CD14-positive monocyte (primary cell): ENCODE data around the gene LSP1. TPM values are rescaled to one million over a fixed set of nuclear protein-coding genes. Genes with fewer than 3 reads are reported as not detected.

Experiments
- DNase-seq, 3 donors: peaks; one replicate each; pipeline ENCODE4 v3.0.0-alpha.2; 2011 to 2022
- H2AFZ ChIP-seq: 2 replicates; pipeline ENCODE4 v1.6.0; 2012; ENCODE audit warnings: mild to moderate bottlenecking, low read depth, low read length, inconsistent platforms; ENCODE audit not compliant: insufficient read depth, poor library complexity, severe bottlenecking
- H3K27ac ChIP-seq, 2 donors: 1 replicate in 1 of 2; 2 replicates in 1 of 2; pipeline ENCODE4 v1.5.1; 2012 to 2013; ENCODE audit warnings: low read length in 2 of 2, control low read depth in 1 of 2, inconsistent platforms in 1 of 2, low read depth in 1 of 2, mild to moderate bottlenecking in 1 of 2
- H3K27me3 ChIP-seq, 2 donors: one replicate each; pipeline versions ENCODE4 v1.6.0 to v1.6.1; 2011 to 2013; ENCODE audit warnings: low read length in 2 of 2; ENCODE audit not compliant: control insufficient read depth in 2 of 2, insufficient read depth in 2 of 2
- H3K36me3 ChIP-seq, 2 donors: replicated peaks in 1 of 2; 1 replicate in 1 of 2; 2 replicates in 1 of 2; pipeline versions ENCODE4 v1.5.1 to v1.6.1; 2012 to 2013; ENCODE audit warnings: low read length in 2 of 2, control low read depth in 1 of 2, inconsistent platforms in 1 of 2, mild to moderate bottlenecking in 1 of 2; ENCODE audit not compliant: insufficient read depth in 2 of 2, control insufficient read depth in 1 of 2
- H3K4me1 ChIP-seq, 2 donors: 1 replicate in 1 of 2; 2 replicates in 1 of 2; pipeline versions ENCODE4 v1.5.1 to v1.6.1; 2012 to 2013; ENCODE audit warnings: low read length in 2 of 2, control low read depth in 1 of 2, inconsistent platforms in 1 of 2, mild to moderate bottlenecking in 1 of 2, moderate library complexity in 1 of 2; ENCODE audit not compliant: insufficient read depth in 2 of 2, control insufficient read depth in 1 of 2
- H3K4me2 ChIP-seq: replicated peaks from 2 replicates; pipeline ENCODE3; 2012; ENCODE audit warnings: low read length, moderate library complexity, mild to moderate bottlenecking; ENCODE audit not compliant: poor library complexity, severe bottlenecking; ENCODE audit errors: extremely low read depth
- H3K4me3 ChIP-seq, 3 experiments: fragments of 200-600 bp in 1 of 3; sonication (generic) in 1 of 3; replicated peaks in 1 of 3; 1 replicate in 2 of 3; 2 replicates in 1 of 3; pipeline ENCODE4 v1.5.1; 2011 to 2013; ENCODE audit warnings: low read length in 3 of 3, mild to moderate bottlenecking in 3 of 3, control low read depth in 2 of 3, low read depth in 2 of 3, inconsistent platforms in 1 of 3, moderate library complexity in 1 of 3
- H3K79me2 ChIP-seq: 2 replicates; pipeline ENCODE4 v1.6.0; 2012; ENCODE audit warnings: mild to moderate bottlenecking, control low read depth, inconsistent platforms, low read length, moderate library complexity; ENCODE audit not compliant: insufficient read depth
- H3K9ac ChIP-seq: 2 replicates; pipeline ENCODE4 v1.6.0; 2017; ENCODE audit warnings: low read length, mild to moderate bottlenecking; ENCODE audit not compliant: insufficient read depth, poor library complexity, severe bottlenecking
- H3K9me3 ChIP-seq, 2 donors: replicated peaks in 1 of 2; 1 replicate in 1 of 2; 2 replicates in 1 of 2; pipeline versions ENCODE4 v1.5.1 to v1.6.1; 2012 to 2013; ENCODE audit warnings: low read length in 2 of 2, control low read depth in 1 of 2; ENCODE audit not compliant: control insufficient read depth in 1 of 2, insufficient read depth in 1 of 2
- H4K20me1 ChIP-seq: 2 replicates; pipeline ENCODE4 v1.6.0; 2012; ENCODE audit warnings: mild to moderate bottlenecking, low read length, control low read depth, moderate library complexity; ENCODE audit not compliant: insufficient read depth
- H3K27ac Mint-ChIP-seq, 7 donors: one replicate each; pipeline ENCODE4 v1.8.0; 2020; ENCODE audit warnings: mild to moderate bottlenecking in 7 of 7, mixed read lengths in 7 of 7, moderate library complexity in 6 of 7, inconsistent platforms in 2 of 7
- H3K27me3 Mint-ChIP-seq, 3 donors: one replicate each; pipeline ENCODE4 v1.8.0; 2021 to 2022; ENCODE audit warnings: low read depth in 3 of 3, mild to moderate bottlenecking in 3 of 3, mixed read lengths in 3 of 3, moderate library complexity in 3 of 3, inconsistent platforms in 1 of 3
- H3K36me3 Mint-ChIP-seq, 2 donors: one replicate each; pipeline ENCODE4 v1.8.0; 2020; ENCODE audit warnings: mixed read lengths in 2 of 2, inconsistent platforms in 1 of 2, mild to moderate bottlenecking in 1 of 2
- H3K4me1 Mint-ChIP-seq: one replicate; pipeline ENCODE4 v1.8.0; 2020; ENCODE audit warnings: mild to moderate bottlenecking, mixed read lengths
- H3K4me3 Mint-ChIP-seq, 2 donors: one replicate each; pipeline ENCODE4 v1.8.0; 2020; ENCODE audit warnings: mild to moderate bottlenecking in 2 of 2, mixed read lengths in 2 of 2, moderate library complexity in 1 of 2
- H3K9me3 Mint-ChIP-seq, 7 donors: one replicate each; pipeline ENCODE4 v1.8.0; 2020 to 2022; ENCODE audit warnings: mixed read lengths in 7 of 7, mild to moderate bottlenecking in 6 of 7, moderate library complexity in 6 of 7, inconsistent platforms in 2 of 7
- WGBS: methylation state at CpG from one replicate; pipeline ENCODE4 v1.1.5; 2013; ENCODE audit warnings: missing lambda C conversion rate; ENCODE audit not compliant: insufficient coverage; 5-methylcytosine and 5-hydroxymethylcytosine counted together
- intact Hi-C, 2 donors: fragments of 100-400 bp; cut with micrococcal nuclease; formaldehyde crosslinking; loops; one replicate each; pipeline versions ENCODE4 v1.15.0 to v1.15.1; 2023
- polyA plus RNA-seq, 3 donors: library from polyadenylated mRNA; depleted of rRNA in 1 of 3; unstranded in 2 of 3; stranded (reverse) in 1 of 3; fragments of 300-500 nt in 2 of 3; fragments of >200 nt in 1 of 3; fragmentation: Illumina TruSeq in 2 of 3; gene quantifications; 1 replicate in 2 of 3; 2 replicates in 1 of 3; pipeline ENCODE4 v1.2.3, GENCODE V29; 2012 to 2021
- TF ChIP-seq, protein P1 (sequence below): fragments of 200-600 bp; IDR thresholded peaks from one replicate; pipeline ENCODE4 v1.8.0; 2022; ENCODE audit warnings: antibody characterized with exemption, mild to moderate bottlenecking

The LSP1 gene
- polyA plus RNA-seq, 3 donors, result 387 to 646 (median 542) TPM

DNA sequence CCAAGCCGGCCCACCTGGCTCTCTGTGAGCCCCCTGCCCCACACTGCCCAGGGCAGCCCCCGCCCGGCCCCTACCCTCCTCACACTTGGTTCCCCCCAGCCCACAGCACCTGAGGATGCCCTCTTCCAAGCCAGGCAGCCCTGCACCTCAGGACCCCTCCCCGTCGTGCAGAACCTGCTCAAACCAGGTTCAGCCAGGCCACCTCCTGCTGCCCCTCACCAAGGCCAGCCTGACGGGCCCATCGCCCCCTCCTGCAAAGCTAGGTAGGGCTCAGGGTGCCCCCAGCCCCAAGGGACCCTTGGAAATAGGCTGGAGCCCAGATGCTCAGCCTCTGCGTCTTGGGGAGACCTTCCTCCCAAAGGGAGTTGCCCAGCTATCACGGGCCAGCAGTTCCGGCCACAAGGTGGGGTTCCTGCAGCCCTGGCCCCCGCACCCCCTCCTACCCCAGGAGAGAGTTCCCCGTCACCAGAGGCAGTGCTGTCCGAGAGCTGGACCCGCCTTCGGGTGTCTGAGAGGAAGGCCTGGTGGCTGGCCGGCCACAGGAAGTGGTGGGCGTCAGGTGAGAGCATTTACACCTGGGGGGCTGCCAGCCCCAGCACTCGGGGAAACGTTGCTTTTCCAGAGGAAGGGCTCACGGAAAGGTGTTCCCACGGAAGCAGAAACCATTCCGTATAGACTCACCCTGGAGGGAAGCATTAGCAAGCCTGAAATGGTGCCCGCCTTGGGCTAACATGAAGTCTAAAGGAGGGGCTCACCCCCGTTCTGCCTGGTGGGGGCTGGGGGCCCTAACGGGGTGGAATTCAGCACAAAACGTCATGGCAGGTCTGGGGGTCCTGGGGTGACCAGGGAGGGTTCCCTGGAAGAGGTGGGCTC lies 21.3 kb upstream of the LSP1 start:
- H3K27me3 ChIP-seq, result peaks cover 0 to 52% of the 10 kb centered on the region in 2 donors
- 68% methylated on average over 19 of the region's 26 CpGs for WGBS
- H4K20me1 ChIP-seq, result no peaks in the 10 kb centered on the region
- no peak overlapping the region for H3K27ac Mint-ChIP-seq
- H3K36me3 ChIP-seq, result no peaks in the 10 kb centered on the region
- H3K4me1 ChIP-seq, result peaks cover 8 to 14% of the 10 kb centered on the region in 2 donors
- H3K4me1 Mint-ChIP-seq, result peaks cover 8% of the 10 kb centered on the region
- no peaks in the 10 kb centered on the region for H3K79me2 ChIP-seq
- no peak overlapping the region for H3K4me3 ChIP-seq
- TF ChIP-seq, protein P1, sequence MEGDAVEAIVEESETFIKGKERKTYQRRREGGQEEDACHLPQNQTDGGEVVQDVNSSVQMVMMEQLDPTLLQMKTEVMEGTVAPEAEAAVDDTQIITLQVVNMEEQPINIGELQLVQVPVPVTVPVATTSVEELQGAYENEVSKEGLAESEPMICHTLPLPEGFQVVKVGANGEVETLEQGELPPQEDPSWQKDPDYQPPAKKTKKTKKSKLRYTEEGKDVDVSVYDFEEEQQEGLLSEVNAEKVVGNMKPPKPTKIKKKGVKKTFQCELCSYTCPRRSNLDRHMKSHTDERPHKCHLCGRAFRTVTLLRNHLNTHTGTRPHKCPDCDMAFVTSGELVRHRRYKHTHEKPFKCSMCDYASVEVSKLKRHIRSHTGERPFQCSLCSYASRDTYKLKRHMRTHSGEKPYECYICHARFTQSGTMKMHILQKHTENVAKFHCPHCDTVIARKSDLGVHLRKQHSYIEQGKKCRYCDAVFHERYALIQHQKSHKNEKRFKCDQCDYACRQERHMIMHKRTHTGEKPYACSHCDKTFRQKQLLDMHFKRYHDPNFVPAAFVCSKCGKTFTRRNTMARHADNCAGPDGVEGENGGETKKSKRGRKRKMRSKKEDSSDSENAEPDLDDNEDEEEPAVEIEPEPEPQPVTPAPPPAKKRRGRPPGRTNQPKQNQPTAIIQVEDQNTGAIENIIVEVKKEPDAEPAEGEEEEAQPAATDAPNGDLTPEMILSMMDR, result no peak
- no peak overlapping the region for H3K9ac ChIP-seq
- H3K36me3 Mint-ChIP-seq, result no peaks in the 10 kb centered on the region
- H3K27me3 Mint-ChIP-seq, result peaks cover 47 to 79% (median 48%) of the 10 kb centered on the region in 3 donors
- no peak overlapping the region for H3K4me2 ChIP-seq
- H2AFZ ChIP-seq, result peak overlapping the region; percentile 72
- no peaks in the 10 kb centered on the region for H3K9me3 ChIP-seq
- peaks cover 0 to 2% (median 0%) of the 10 kb centered on the region in 7 donors for H3K9me3 Mint-ChIP-seq
- intact Hi-C loops, result loop anchor here (1.0 to 10.0 kb wide), 4 partner anchors 83 to 316 kb away; partner anchors contain the start of gene TNNT3 (in 1 of the 2)
- H3K4me3 Mint-ChIP-seq, result peak overlapping the region; percentile 2 to 45
- no peak for DNase-seq
- no peak overlapping the region for H3K27ac ChIP-seq

DNA sequence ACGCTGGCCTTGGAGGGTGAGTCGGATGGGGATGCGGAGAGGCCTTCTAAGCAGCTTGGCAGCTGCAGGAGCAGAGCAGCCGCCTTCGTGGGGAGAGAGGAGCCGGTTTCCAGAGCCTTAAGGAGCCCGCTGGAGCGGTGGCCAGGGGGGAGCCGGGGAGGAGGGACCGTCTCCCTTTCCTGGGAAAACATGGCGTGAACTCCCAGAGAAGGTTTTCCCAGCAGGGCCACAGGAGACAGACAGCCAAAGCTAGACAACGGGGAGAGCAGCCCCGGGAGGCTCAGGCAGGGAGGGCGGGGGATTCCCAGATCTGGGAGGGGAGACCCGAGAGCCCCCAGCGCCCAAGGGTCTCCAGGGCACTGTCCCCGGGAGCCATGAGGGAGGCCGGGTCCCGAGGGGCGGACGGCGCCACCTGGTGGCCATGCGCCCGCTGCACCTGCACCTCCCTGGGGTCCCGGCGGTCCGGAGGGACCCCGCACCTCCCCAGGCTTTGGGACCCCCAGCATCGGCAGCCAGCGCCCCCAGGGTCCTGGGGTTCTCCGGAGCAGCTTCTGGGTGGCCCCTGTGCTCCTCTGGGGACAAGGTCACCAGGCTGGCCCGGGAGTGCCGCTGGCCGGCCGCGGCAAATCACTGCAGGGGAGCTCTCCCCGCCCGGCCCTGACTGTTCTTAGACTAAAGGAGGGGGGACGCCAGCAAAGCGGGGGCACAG lies 20.5 kb upstream of the LSP1 start:
- 15% methylated on average over 37 of the region's 40 CpGs for WGBS

More for the DNA sequence above, 20.5 kb upstream of the LSP1 start:
- Histone ChIP-seq H3K9ac (peak overlapping the region; percentile 19), H4K20me1 (no peaks in the 10 kb centered on the region), H2AFZ (peak overlapping the region; percentile 72), H3K4me1 (peaks cover 8 to 14% of the 10 kb centered on the region in 2 donors), H3K27ac (no peak overlapping the region), H3K9me3 (no peaks in the 10 kb centered on the region), H3K36me3 (no peaks in the 10 kb centered on the region), H3K27me3 (peaks cover 0 to 47% of the 10 kb centered on the region in 2 donors), H3K79me2 (no peaks in the 10 kb centered on the region), H3K4me2 (peak overlapping the region; percentile 72), H3K4me3 (peak overlapping the region in 2 of 3 experiments; percentile 22 to 64)
- Mint-ChIP-seq H3K27ac (no peak overlapping the region), H3K9me3 (peaks cover 0 to 2% (median 0%) of the 10 kb centered on the region in 7 donors), H3K4me3 (peak overlapping the region; percentile 58 to 72), H3K36me3 (no peaks in the 10 kb centered on the region), H3K27me3 (peaks cover 43 to 74% (median 43%) of the 10 kb centered on the region in 3 donors), H3K4me1 (peaks cover 8% of the 10 kb centered on the region)
- DNase-seq, result peak in 2 of 3 donors; percentile 44 to 52
- TF ChIP-seq, protein P1, result peak; percentile 100
- intact Hi-C loops, result loop anchor here (1.0 to 10.0 kb wide), 4 partner anchors 82 to 315 kb away; partner anchors contain the start of gene TNNT3 (in 1 of the 2)
